GM20431 (cell line): ENCODE data around the gene WDR6.

Experiments
- in situ Hi-C: fragments of 300-500 bp; cut with MseI, MboI; formaldehyde crosslinking; loops from one replicate; pipeline ENCODE4 v1.15.0; 2020; ENCODE audit warnings: low sequenced_read_pairs; ENCODE audit not compliant: unreplicated experiment

The WDR6 gene

GRCh38 chr3:49026536-49026935 is 19.3 kb downstream of the WDR6 start:
- in situ Hi-C loops = no loop called here

GRCh38 chr3:49027634-49028033 is 20.4 kb downstream of the WDR6 start:
- in situ Hi-C loops = no loop called here

GRCh38 chr3:49028298-49028672 is 21.1 kb downstream of the WDR6 start:
- in situ Hi-C loops = no loop called here

- in situ Hi-C loops = no loop called here
Measured at GRCh38 chr3:49028673-49029562, 21.7 kb downstream of the WDR6 start, which contains the start of gene IMPDH2. TSS of gene IMPDH2 (minus strand) at chr3:49029398. CDS start at chr3:49029350, 48 bp downstream.

- in situ Hi-C loops = no loop called here
Measured at GRCh38 chr3:49029563-49029884, 22.3 kb downstream of the WDR6 start.

- in situ Hi-C loops = no loop called here
Measured at GRCh38 chr3:49030321-49030720, 23.1 kb downstream of the WDR6 start.

- in situ Hi-C loops = no loop called here
Measured at GRCh38 chr3:49032646-49033304, 25.6 kb downstream of the WDR6 start.

GRCh38 chr3:49034650-49035049 is 27.5 kb downstream of the WDR6 start:
- in situ Hi-C loops = no loop called here

- in situ Hi-C loops = no loop called here
Measured at GRCh38 chr3:49035281-49035680, 28.1 kb downstream of the WDR6 start.

- in situ Hi-C loops = no loop called here
Measured at GRCh38 chr3:49053543-49053942, 46.4 kb downstream of the WDR6 start.

- in situ Hi-C loops = no loop called here
Measured at GRCh38 chr3:49054344-49054862, 47.2 kb downstream of the WDR6 start.

GRCh38 chr3:49057268-49057667 is 50.1 kb downstream of the WDR6 start:
- in situ Hi-C loops = no loop called here

GRCh38 chr3:49058011-49058410 is 50.8 kb downstream of the WDR6 start:
- in situ Hi-C loops = no loop called here
